Measurements from ENCODE around the gene DAB1. TPM values are rescaled to one million over a fixed set of nuclear protein-coding genes. Genes with fewer than 3 reads are reported as not detected.

Gene DAB1
- total RNA-seq, 3 donors from 2014 or later (not counting 1 experiment from before 2014, with no cell fraction given), result 0.41 TPM; not detected in 2

GRCh38 chr1:57132993-57133622 lies 290.8 kb downstream of the DAB1 start:
- intact Hi-C loops (cut with micrococcal nuclease), result no loop called here
- Histone ChIP-seq H3K36me3 (ENCODE audit: control insufficient read depth, insufficient read depth, low read length) (no peaks in the 10 kb centered on the region), H3K4me3 (ENCODE audit: low read length) (no peak overlapping the region), H3K27ac (ENCODE audit: low read length) (no peak overlapping the region), H3K4me1 (ENCODE audit: control insufficient read depth, insufficient read depth, low read length) (no peaks in the 10 kb centered on the region), H3K9me3 (ENCODE audit: control insufficient read depth, insufficient read depth, low read length) (no peaks in the 10 kb centered on the region), H3K27me3 (ENCODE audit: control insufficient read depth, insufficient read depth, low read length) (no peaks in the 10 kb centered on the region)
- no peak overlapping the region for H3K4me3 Mint-ChIP-seq
- no peak for TF ChIP-seq CTCF (IDR thresholded peaks at IDR 0.05)
- H3K9me3 Mint-ChIP-seq, result no peaks in the 10 kb centered on the region
- no peaks in the 10 kb centered on the region for H3K4me1 Mint-ChIP-seq
- H3K27me3 Mint-ChIP-seq (ENCODE audit: low read depth in 2 of 2), result peaks cover 3 to 24% of the 10 kb centered on the region in 2 donors
- ATAC-seq (no peak), DNase-seq (no peak)
- H3K27ac Mint-ChIP-seq, result no peak overlapping the region
- WGBS (ENCODE audit: insufficient coverage), result 84% methylated on average over 4 of the region's 4 CpGs
- H3K36me3 Mint-ChIP-seq, result no peaks in the 10 kb centered on the region

GRCh38 chr1:57131701-57132394 lies 292.0 kb downstream of the DAB1 start:
- no peaks in the 10 kb centered on the region for H3K9me3 Mint-ChIP-seq

GRCh38 chr1:57131257-57131656 lies 292.6 kb downstream of the DAB1 start:
- H3K4me1 Mint-ChIP-seq, result no peaks in the 10 kb centered on the region
- H3K27ac Mint-ChIP-seq, result no peak overlapping the region
- Histone ChIP-seq H3K4me3 (ENCODE audit: low read length) (no peak overlapping the region), H3K4me1 (ENCODE audit: control insufficient read depth, insufficient read depth, low read length) (no peaks in the 10 kb centered on the region), H3K9me3 (ENCODE audit: control insufficient read depth, insufficient read depth, low read length) (no peaks in the 10 kb centered on the region), H3K36me3 (ENCODE audit: control insufficient read depth, insufficient read depth, low read length) (no peaks in the 10 kb centered on the region), H3K27ac (ENCODE audit: low read length) (no peak overlapping the region), H3K27me3 (ENCODE audit: control insufficient read depth, insufficient read depth, low read length) (no peaks in the 10 kb centered on the region)
- intact Hi-C loops (cut with micrococcal nuclease), result no loop called here
- ATAC-seq (no peak), DNase-seq (no peak)
- H3K27me3 Mint-ChIP-seq (ENCODE audit: low read depth in 2 of 2), result peaks cover 3 to 11% of the 10 kb centered on the region in 2 donors
- no peak for TF ChIP-seq CTCF (IDR thresholded peaks at IDR 0.05)
- H3K36me3 Mint-ChIP-seq, result no peaks in the 10 kb centered on the region
- H3K9me3 Mint-ChIP-seq, result no peaks in the 10 kb centered on the region
- H3K4me3 Mint-ChIP-seq, result no peak overlapping the region
- 65% methylated on average over 1 of the region's 1 CpG for WGBS (ENCODE audit: insufficient coverage)

More at GRCh38 chr1:57131701-57132394, 292.0 kb downstream of the DAB1 start:
- peaks cover 3 to 17% of the 10 kb centered on the region in 2 donors for H3K27me3 Mint-ChIP-seq (ENCODE audit: low read depth in 2 of 2)
- H3K4me1 ChIP-seq (ENCODE audit: control insufficient read depth, insufficient read depth, low read length), result no peaks in the 10 kb centered on the region
- ATAC-seq (no peak), DNase-seq (no peak)
- no peak for TF ChIP-seq CTCF (IDR thresholded peaks at IDR 0.05)
- intact Hi-C loops (cut with micrococcal nuclease), result no loop called here
- no peak overlapping the region for H3K27ac ChIP-seq (ENCODE audit: low read length)
- H3K36me3 Mint-ChIP-seq, result no peaks in the 10 kb centered on the region
- H3K4me1 Mint-ChIP-seq, result no peaks in the 10 kb centered on the region
- H3K4me3 Mint-ChIP-seq, result no peak overlapping the region
- 75% methylated on average over 1 of the region's 3 CpGs for WGBS (ENCODE audit: insufficient coverage)
- no peaks in the 10 kb centered on the region for H3K27me3 ChIP-seq (ENCODE audit: control insufficient read depth, insufficient read depth, low read length)
- H3K36me3 ChIP-seq (ENCODE audit: control insufficient read depth, insufficient read depth, low read length), result no peaks in the 10 kb centered on the region
- H3K27ac Mint-ChIP-seq, result no peak overlapping the region
- H3K4me3 ChIP-seq (ENCODE audit: low read length), result no peak overlapping the region
- H3K9me3 ChIP-seq (ENCODE audit: control insufficient read depth, insufficient read depth, low read length), result no peaks in the 10 kb centered on the region

Data from natural killer cell (primary cell).